ENCODE results near the gene CKLF. TPM values are rescaled to one million over a fixed set of nuclear protein-coding genes. Genes with fewer than 3 reads are reported as not detected.
"Not testable (repeated sequence)": the region's sequence is repeated elsewhere in the genome, so short reads cannot be mapped to it uniquely, and the experiment has no call there.

The CKLF gene
- total RNA-seq, 1 donor from 2014 or later, result 31.8 TPM

GRCh38 chr16:66568355-66568754 is 16.0 kb downstream of the CKLF start:
- no peak for DNase-seq (ENCODE audit: low spot score)

DNA sequence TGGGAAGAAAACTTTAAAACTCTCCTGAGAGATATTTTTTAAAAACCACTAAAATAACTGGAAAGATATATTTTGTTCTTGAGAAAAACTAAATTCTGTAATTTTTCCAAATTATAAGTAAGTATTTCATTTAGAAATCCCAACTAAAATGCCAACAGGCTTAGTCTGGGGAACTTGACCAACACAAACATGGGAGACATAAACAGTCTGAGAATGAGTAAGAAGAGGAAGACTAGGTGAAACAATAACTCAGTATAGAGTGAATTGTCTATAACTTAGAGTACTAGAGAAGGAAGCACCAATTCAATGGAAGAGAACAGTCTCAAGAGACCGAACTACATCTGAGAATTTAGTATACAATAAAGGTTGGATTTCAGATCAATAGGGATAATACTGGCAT is 16.8 kb downstream of the CKLF start:
- no peak for DNase-seq (ENCODE audit: low spot score)

DNA sequence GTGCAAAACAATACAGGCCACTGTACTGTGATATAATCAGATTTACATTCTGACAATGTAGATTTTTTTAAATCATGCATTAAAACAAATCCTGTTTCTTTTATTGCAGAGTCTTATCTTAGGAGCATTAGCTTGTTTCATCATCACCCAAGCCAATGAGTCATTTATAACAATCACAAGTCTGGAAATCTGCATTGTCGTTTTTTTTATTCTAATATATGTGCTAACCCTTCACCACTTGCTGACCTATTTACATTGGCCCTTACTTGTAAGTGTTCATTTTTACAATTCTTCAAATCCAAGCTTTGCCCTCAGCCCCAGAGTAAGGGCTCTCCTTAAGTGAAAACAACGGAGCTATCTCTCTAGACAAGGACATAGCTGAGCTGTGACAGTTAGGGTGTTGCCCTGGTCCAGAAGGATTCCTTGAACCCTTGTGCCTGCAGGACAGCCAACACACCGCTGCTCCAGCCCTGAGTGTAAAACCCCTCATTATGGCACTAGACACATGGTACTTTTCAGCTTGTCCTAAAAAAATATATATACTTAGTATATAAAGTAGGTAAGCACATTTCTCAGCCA is 17.5 kb downstream of the CKLF start:
- DNase-seq (ENCODE audit: low spot score), result no peak

GRCh38 chr16:66572356-66572755 is 20.0 kb downstream of the CKLF start:
- no peak for DNase-seq (ENCODE audit: low spot score)

- no peak for DNase-seq (ENCODE audit: low spot score)
Observed at GRCh38 chr16:66574081-66574480, 21.7 kb downstream of the CKLF start.

DNA sequence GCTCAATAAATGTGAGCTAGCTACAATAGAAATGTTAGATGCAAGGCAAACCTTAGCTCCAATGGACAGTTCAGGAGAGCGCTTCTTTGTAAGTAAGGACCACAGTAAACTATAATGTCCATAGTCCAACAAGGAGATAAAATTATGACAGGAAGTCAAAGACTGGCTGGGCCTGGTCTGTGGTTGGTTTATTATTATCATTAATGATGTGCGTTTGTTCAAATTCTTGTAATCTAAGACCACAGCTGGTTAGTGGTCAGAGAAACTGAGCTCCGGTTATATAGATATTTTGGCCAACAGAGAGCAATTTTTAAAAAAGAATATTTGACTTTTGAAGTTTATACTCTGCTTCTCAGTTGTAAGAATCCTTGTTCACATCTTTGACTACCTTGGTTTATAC is 22.2 kb downstream of the CKLF start:
- DNase-seq (ENCODE audit: low spot score), result no peak

GRCh38 chr16:66575060-66575459 is 22.7 kb downstream of the CKLF start:
- no peak for DNase-seq (ENCODE audit: low spot score)

- peak; percentile 59 for DNase-seq (ENCODE audit: low spot score)
Observed at GRCh38 chr16:66576296-66576695, 23.9 kb downstream of the CKLF start.

DNA sequence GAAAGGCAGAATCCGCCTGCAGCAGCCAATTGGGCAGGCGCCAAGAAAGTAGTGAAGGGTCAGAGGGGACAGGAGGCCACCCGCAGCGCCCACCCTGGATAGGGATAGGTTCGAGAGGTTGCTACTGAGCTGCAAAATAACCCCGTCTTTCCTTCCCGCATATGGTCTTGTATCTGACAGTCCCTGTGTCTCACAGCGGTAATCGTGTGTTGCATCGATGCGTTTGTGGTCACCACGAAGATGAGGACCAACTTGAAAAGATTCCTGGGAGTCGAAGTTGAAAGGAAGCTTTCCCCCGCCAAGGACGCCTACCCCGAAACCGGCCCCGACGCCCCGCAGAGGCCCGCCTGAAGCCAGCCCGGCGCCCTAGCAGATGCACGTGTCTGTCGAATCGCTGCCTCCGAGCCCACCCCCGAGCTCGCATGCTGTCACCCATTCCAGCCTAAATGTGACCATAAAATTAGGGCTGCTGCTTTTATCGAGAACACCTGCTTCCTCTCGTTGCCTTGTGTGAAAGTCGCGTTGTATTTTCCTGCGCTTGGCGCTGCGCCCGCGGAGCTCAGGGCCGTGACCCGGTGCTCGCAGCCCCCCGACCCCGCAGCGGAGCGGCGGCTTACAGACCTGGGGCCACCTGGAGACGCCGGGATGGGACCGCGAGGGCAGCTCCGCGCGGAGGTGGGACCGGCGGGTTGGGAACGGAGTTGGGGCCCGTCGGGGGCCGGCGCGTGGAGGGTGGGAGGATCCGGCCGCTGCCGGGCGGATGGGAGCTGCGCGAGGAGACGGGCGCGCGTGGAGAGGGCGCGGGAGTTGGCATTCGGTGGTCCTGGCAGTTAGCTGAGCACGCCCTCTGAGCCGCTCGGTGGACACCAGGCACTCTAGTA is 26.5 kb downstream of the CKLF start, which contains the start of gene CMTM2:
TSS of gene CMTM2 (plus strand) at position 813 of the 881 bp plus-strand sequence. CDS start 145 bp downstream, outside the sequence.
- peak; percentile 32 for DNase-seq (ENCODE audit: low spot score)

- DNase-seq (ENCODE audit: low spot score), result peak; percentile 26
Observed at GRCh38 chr16:66580605-66581209, 28.3 kb downstream of the CKLF start.

DNA sequence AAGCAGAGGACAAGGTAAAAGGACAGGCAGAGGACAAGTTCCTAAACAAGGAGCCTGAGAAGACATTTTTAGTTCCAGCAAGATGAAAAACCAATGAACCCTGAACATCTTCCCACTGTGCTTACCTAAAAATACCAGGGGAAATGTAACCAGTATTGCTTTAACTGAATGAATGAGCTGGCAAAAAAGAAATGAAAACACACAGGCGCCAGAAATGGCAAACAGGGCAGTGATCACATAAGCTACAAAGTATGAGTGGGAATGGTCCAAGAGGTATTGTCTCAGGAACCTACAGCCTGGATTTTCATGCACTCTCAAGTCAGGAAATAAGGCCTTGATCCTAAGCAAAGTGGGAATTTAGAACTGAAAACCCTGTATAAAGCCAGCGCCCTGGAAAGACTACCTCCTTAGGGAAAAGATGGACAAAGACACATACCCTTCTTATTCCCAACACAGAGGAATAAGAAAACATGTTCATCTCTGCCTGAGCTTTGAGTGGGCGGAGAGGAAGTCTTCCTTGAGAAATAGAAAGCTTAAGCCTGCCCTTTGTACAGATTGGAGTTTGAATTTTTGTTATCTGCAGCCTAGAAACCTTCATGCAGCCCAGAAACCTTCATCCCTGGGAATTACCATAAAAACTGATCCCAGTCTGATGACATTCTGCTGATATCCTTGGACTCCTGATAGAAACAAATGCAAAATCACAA is 29.0 kb downstream of the CKLF start:
- peak; percentile 13 for DNase-seq (ENCODE audit: low spot score)

- peak; percentile 14 for DNase-seq (ENCODE audit: low spot score)
Observed at GRCh38 chr16:66585481-66586239, 33.3 kb downstream of the CKLF start.

DNA sequence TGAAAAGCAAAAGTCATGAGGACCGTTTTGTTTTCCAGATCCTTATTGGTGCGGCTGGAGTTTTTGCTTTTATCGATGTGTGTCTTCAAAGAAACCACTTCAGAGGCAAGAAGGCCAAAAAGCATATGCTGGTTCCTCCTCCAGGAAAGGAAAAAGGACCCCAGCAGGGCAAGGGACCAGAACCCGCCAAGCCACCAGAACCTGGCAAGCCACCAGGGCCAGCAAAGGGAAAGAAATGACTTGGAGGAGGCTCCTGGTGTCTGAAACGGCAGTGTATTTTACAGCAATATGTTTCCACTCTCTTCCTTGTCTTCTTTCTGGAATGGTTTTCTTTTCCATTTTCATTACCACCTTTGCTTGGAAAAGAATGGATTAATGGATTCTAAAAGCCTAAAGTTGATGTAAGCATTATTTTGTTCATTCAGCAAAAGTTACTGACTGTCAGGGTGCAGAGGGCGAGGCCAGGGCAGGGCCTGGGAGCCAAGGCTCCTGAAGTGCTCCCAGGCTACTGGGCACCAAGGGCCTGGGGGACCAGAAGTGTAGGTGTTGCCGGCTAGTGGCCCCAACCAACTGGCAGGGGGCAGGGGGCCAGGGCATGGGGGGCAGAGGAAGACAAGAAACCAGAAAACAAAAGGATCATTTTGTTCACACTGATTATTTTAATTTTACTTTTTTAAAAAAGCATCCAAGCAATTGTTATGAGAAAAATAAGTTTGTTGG is 35.7 kb downstream of the CKLF start:
- DNase-seq (ENCODE audit: low spot score), result no peak

DNA sequence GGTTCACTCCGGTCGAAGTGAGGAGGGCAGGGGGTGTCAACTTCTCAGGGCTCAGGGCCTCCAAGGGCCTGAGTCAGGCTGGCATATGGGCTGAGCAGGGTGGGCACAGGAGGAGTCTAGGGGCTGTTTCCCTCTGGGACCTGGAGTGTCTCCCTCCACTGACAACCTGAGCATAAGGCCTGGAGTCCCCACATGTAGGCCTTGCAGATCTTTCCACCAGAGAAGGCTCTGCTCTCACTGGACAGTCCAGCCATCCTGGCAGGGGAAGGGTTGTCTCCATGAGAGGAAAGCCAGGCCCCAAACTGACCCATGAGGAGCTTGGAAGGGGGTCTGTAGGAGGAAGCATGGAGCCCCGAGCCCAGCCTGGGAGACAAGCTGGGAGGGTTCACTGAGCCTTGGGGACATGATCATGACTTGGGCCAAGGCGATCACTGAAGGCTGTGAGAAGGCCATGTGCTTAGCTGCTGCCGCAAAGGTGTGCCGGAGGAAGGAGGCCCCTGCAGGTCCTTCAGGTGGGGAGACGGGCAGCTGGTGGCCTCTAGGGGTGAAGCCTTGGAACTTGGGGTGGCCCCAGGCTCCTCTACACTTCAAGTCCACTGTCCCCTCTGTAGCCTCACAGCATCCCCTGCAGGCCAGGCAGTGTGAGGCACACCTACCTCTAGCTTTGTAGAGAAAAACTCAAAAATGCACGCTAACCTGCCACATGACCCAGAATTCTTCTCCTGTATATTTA is 36.8 kb downstream of the CKLF start:
- peak; percentile 18 for DNase-seq (ENCODE audit: low spot score)

DNA sequence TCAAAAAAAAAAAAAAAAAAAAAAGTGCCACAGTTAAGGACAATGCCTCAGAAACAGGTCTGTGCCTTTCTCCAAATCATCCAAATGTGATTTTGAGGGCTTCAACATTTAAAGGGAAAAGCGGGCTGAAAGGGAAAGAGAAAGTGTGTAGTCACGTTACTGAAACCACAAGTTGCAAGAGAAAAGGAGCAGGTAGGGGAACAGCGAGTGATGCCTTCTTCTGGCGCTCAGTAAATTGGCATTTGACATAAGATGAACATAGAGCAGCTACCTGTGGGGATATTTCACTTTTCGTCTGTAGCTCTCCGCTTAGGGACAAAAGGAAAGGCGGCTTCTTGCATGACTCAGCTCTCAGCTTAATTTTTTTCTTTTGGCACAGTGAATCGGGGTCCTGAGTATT is 37.9 kb downstream of the CKLF start:
- DNase-seq (ENCODE audit: low spot score), result no peak

- no peak for DNase-seq (ENCODE audit: low spot score)
Observed at GRCh38 chr16:66591018-66591417, 38.6 kb downstream of the CKLF start.

GRCh38 chr16:66592241-66592640 is 39.9 kb downstream of the CKLF start:
- DNase-seq (ENCODE audit: low spot score), result no peak

- no peak for DNase-seq (ENCODE audit: low spot score)
Observed at GRCh38 chr16:66592814-66593213, 40.4 kb downstream of the CKLF start.

DNA sequence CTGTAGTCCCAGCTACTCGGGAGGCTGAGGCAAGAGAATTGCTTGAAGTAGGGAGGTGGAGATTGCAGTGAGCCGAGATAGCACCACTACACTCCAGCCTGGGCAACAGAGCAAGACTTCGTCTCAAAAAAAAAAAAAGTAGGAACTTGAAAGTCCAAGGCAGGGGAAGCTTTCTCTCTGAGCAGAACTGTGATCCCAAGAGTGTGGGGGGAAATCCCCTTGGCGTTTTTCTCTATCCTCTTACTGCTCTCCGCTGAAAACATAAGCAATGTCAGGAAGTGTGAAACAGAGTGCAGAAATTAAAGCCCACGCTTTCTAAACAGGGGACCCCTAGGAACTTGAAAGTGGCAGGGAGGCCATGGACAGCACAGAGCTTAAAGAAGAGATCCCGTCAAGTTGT is 42.4 kb downstream of the CKLF start:
- DNase-seq (ENCODE audit: low spot score), result no peak

- not testable (repeated sequence) for DNase-seq (ENCODE audit: low spot score)
Observed at GRCh38 chr16:66596559-66596958, 44.2 kb downstream of the CKLF start.

Measured in umbilical cord (tissue), 2 donors.